Activated CD8-positive, alpha-beta T cell treated with anti-CD3 and anti-CD28 coated beads for 36 hours (primary cell): ENCODE results near the gene MMP17. TPM values are rescaled to one million over a fixed set of nuclear protein-coding genes. Genes with fewer than 3 reads are reported as not detected.
A peak's percentile ranks its signal among the peaks of the same experiment; 100 is the strongest.

Experiments
- ATAC-seq: fragments of 200-7000 bp; cut with Tn5 transposase; one replicate; pipeline ENCODE4 v1.10.0; 2021; ENCODE audit warnings: mild to moderate bottlenecking, moderate library complexity
- CTCF ChIA-PET: fragments of 350-600 bp; sonication (Branson Sonifier 250); formaldehyde crosslinking; loops from one replicate; lab custom pipeline; 2021; ENCODE audit warnings: antibody characterized with exemption; lab: Charles Lee
- POLR2A ChIA-PET: fragments of 350-600 bp; sonication (Branson Sonifier 250); formaldehyde crosslinking; loops from one replicate; lab custom pipeline; 2021; ENCODE audit warnings: antibody characterized with exemption; lab: Charles Lee
- DNase-seq: peaks from one replicate; pipeline ENCODE4 v3.0.0-alpha.2; 2020
- H3K27ac Mint-ChIP-seq: one replicate; pipeline ENCODE4 v1.8.0; 2021; ENCODE audit warnings: mild to moderate bottlenecking, mixed read lengths
- H3K27me3 Mint-ChIP-seq: one replicate; pipeline ENCODE4 v1.8.0; 2021; ENCODE audit warnings: mixed read lengths
- H3K36me3 Mint-ChIP-seq: one replicate; pipeline ENCODE4 v1.8.0; 2021; ENCODE audit warnings: low read depth, mixed read lengths
- H3K4me1 Mint-ChIP-seq: one replicate; pipeline ENCODE4 v1.8.0; 2021; ENCODE audit warnings: low read depth, mixed read lengths
- H3K4me3 Mint-ChIP-seq: one replicate; pipeline ENCODE4 v1.8.0; 2021; ENCODE audit warnings: mild to moderate bottlenecking, moderate library complexity, mixed read lengths
- H3K9me3 Mint-ChIP-seq: one replicate; pipeline ENCODE4 v1.8.0; 2021; ENCODE audit warnings: mixed read lengths
- intact Hi-C: fragments of 100-400 bp; cut with micrococcal nuclease; formaldehyde crosslinking; loops from one replicate; pipeline ENCODE4 v1.10.0; 2022
- total RNA-seq, 2 experiments: library from RNA; stranded (reverse); gene quantifications; one replicate each; pipeline ENCODE4 v1.2.3, GENCODE V29; 2021
- TF ChIP-seq, protein P1 (sequence below): fragments of 200-600 bp; IDR thresholded peaks from one replicate; pipeline ENCODE4 v1.8.0; 2022; ENCODE audit warnings: antibody characterized with exemption, mild to moderate bottlenecking

The MMP17 gene
- total RNA-seq, 2 experiments from 2014 or later = 0.60 TPM; not detected in 1

DNA sequence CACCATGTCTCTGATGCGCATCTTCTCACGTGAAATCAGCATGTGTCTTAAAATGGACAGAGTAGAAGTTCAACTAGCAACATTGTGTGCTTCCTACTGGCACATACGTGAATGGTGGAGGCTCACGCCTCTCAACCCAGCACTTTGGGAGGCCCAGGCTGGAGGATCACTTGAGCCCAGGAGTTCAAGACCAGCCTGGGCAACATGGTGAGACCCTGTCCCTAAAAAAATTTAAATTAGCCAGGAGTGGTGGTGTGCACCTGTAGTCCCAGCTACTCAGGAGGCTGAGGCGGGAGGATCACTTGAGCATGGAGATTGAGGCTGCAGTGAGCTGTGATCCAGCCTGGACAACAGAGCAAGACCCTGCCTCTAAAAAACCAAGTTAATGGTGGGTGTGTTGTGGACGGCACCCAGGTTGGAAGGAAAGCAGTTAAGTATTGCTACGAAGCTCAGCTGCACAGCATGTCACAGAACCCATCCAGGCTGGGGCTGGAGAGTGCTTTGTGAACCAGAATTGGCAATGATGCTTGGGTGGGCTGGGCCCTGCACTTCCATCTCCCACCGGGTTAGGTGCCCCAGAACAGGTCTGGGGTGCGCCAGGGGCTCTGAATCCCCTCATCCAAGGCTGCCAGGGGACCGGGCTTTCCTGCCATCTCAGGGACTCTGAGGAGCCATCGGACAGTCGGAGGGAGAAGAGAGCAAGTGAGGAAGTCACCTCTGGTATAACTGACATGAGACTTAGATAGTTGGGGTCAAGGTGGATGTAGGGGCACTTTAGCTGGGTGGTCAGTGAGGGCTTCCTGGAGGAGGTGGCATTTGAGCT, 33.3 kb downstream of the MMP17 start:
- no peak overlapping the region for H3K4me3 Mint-ChIP-seq
- peaks cover 5% of the 10 kb centered on the region for H3K4me1 Mint-ChIP-seq
- H3K27ac Mint-ChIP-seq = peak overlapping the region; percentile 45
- H3K36me3 Mint-ChIP-seq = no peaks in the 10 kb centered on the region
- ATAC-seq (no peak), DNase-seq (no peak)
- no peaks in the 10 kb centered on the region for H3K9me3 Mint-ChIP-seq
- intact Hi-C loops = no loop called here
- ChIA-PET POLR2A (no interaction called here), CTCF (no interaction called here)
- peaks cover 2% of the 10 kb centered on the region for H3K27me3 Mint-ChIP-seq
- TF ChIP-seq, protein P1, sequence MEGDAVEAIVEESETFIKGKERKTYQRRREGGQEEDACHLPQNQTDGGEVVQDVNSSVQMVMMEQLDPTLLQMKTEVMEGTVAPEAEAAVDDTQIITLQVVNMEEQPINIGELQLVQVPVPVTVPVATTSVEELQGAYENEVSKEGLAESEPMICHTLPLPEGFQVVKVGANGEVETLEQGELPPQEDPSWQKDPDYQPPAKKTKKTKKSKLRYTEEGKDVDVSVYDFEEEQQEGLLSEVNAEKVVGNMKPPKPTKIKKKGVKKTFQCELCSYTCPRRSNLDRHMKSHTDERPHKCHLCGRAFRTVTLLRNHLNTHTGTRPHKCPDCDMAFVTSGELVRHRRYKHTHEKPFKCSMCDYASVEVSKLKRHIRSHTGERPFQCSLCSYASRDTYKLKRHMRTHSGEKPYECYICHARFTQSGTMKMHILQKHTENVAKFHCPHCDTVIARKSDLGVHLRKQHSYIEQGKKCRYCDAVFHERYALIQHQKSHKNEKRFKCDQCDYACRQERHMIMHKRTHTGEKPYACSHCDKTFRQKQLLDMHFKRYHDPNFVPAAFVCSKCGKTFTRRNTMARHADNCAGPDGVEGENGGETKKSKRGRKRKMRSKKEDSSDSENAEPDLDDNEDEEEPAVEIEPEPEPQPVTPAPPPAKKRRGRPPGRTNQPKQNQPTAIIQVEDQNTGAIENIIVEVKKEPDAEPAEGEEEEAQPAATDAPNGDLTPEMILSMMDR = no peak

DNA sequence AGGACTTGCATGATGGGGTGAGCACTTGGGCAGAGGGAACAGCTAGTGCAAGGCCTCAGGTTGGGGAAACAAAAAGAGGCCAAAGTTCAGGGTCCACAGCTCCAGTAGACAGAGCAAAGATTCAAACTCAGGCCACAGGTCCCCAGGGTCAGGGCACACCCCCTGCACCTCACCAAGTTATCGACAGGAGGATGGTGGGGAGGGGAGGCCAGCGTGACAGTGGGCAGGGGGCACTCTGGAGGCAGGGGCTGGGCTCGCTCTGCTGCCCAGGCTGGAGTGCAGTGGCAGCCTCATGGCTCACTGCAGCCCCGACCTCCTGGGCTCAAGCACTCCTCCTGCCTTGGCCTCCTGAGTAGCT, 33.9 kb downstream of the MMP17 start:
- intact Hi-C loops = no loop called here
- no peak overlapping the region for H3K4me3 Mint-ChIP-seq
- peaks cover 2% of the 10 kb centered on the region for H3K27me3 Mint-ChIP-seq
- no peaks in the 10 kb centered on the region for H3K9me3 Mint-ChIP-seq
- no peaks in the 10 kb centered on the region for H3K36me3 Mint-ChIP-seq
- no peak overlapping the region for H3K27ac Mint-ChIP-seq
- DNase-seq (no peak), ATAC-seq (no peak)
- H3K4me1 Mint-ChIP-seq = peaks cover 5% of the 10 kb centered on the region
- POLR2A ChIA-PET = no interaction called here
- CTCF ChIA-PET = no interaction called here
- TF ChIP-seq, protein P1 = no peak

DNA sequence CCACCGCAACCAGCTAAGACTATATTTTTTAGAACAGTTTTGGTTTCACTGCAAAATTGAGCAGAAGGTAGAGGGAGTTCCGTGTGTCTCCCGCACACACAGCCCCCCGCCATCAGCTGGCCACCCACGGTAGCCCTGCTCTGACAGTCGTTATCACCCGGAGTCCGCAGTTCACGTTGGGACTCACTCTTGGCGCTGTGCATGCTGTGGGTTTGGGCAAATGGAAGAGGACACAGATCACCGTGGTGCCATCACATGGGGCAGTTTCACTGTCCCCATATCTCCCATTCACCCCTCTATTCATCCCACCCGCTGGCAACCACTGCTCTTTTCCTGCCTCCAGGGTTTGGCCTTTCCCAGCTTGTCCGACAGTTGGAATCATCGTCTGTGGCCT, 34.4 kb downstream of the MMP17 start:
- H3K9me3 Mint-ChIP-seq = no peaks in the 10 kb centered on the region
- TF ChIP-seq, protein P1 = no peak
- DNase-seq (no peak), ATAC-seq (no peak)
- peaks cover 2% of the 10 kb centered on the region for H3K27me3 Mint-ChIP-seq
- no peak overlapping the region for H3K27ac Mint-ChIP-seq
- intact Hi-C loops = no loop called here
- ChIA-PET CTCF (no interaction called here), POLR2A (interaction anchor here (0.5 kb wide), 1 partner anchor 180 kb away, joined by 3 read pairs; no protein-coding TSS in a partner anchor)
- no peaks in the 10 kb centered on the region for H3K36me3 Mint-ChIP-seq
- peaks cover 5% of the 10 kb centered on the region for H3K4me1 Mint-ChIP-seq
- H3K4me3 Mint-ChIP-seq = no peak overlapping the region

DNA sequence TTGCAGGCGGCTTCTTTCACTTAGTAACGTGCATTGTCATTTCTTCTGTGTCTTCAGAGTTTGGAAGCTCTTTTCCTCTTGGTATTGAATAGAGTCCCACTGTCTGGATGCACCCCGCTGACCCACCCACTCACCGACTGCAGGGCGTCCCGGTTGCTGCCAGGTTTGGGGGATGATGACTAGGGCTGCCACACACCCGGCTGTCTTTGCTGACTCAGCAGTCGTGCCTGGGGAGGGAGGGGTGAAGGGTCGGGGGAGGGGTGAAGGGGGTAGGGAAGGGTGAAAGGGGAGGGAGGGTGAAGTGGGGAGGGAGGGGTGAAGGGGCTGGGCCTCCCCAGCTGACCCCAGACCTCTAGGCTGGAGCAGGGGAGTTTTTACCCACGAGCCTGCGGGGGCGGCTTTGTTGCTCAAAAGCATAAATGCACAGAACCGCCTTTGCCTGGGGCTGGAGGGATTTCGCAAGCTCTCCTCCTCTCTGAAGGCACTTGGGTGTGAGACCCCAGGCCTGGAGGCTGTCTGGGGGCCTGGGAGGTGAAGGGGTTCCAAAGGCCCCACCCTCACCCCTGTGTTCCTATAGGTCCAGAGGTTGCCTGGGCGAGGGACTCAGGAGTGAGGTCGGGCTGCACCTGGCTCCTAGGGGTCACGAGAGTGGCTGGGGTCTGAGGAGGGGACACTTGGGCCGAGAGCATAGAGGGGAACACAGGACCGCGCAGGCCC, 35.0 kb downstream of the MMP17 start:
- CTCF ChIA-PET = no interaction called here
- Mint-ChIP-seq H3K9me3 (no peaks in the 10 kb centered on the region), H3K36me3 (no peaks in the 10 kb centered on the region), H3K4me3 (no peak overlapping the region), H3K27me3 (peaks cover 2% of the 10 kb centered on the region), H3K27ac (no peak overlapping the region), H3K4me1 (peaks cover 5% of the 10 kb centered on the region)
- intact Hi-C loops = no loop called here
- ATAC-seq (no peak), DNase-seq (no peak)
- POLR2A ChIA-PET = interaction anchor here (0.5 kb wide), 1 partner anchor 179 kb away, joined by 3 read pairs; no protein-coding TSS in a partner anchor
- TF ChIP-seq, protein P1 = no peak
